K562 (cell line): ENCODE measurements around the gene HCN4. TPM values are rescaled to one million over a fixed set of nuclear protein-coding genes. Genes with fewer than 3 reads are reported as not detected.

ENCODE experiments used
- ATAC-seq: fragments of 200-7000 bp; cut with Tn5 transposase; 3 replicates; pipeline ENCODE4 v1.9.1; 2020; ENCODE audit warnings: moderate library complexity
- BruUV-seq: library from RNA; stranded (reverse); fragments of 400-500 nt; replicated peaks from 2 replicates; lab custom pipeline; 2021; lab: Mats Ljungman, UMichigan
- CTCF ChIA-PET: fragments of 300-600 bp; formaldehyde crosslinking; extraction: SDS; loops from one replicate; lab custom pipeline; 2021; ENCODE audit warnings: low intra/inter-chr PET ratio; lab: Yijun Ruan, JAX
- POLR2A ChIA-PET: fragments of 300-600, 350-650 bp; sonication (Branson Sonifier 250); formaldehyde crosslinking; extraction: SDS; loops from one replicate; lab custom pipeline; 2021; ENCODE audit warnings: antibody characterized with exemption, inconsistent platforms; lab: Yijun Ruan, JAX
- DNase-seq, 4 experiments: peaks; one replicate each; pipeline versions ENCODE4 v3.0.0 to v3.0.0-alpha.2; 2011 to 2018; ENCODE audit warnings: low spot score in 3 of 4, mixed read lengths in 3 of 4; ENCODE audit errors: extremely low read depth in 1 of 4
- FAIRE-seq: peaks from 2 replicates; lab custom pipeline; 2011; peaks lifted over from hg19 to GRCh38; lab: Jason Lieb, UNC
- H2AFZ ChIP-seq: 2 replicates; pipeline ENCODE4 v1.6.0; 2011; ENCODE audit warnings: low read depth, low read length, control low read depth, inconsistent platforms
- H3K27ac ChIP-seq: fragments of 200-600 bp; 3 replicates; pipeline ENCODE4 v1.8.0; 2011; ENCODE audit warnings: low read depth, mild to moderate bottlenecking, control low read depth, inconsistent platforms, low read length, moderate library complexity, mixed read lengths; ENCODE audit errors: extremely low read depth
- H3K27me3 ChIP-seq, 2 experiments: fragments of 300-600 bp in 1 of 2; 2 replicates in 1 of 2; 3 replicates in 1 of 2; pipeline versions ENCODE4 v1.6.0 to v1.8.0; 2011; ENCODE audit warnings: inconsistent platforms in 2 of 2, low read length in 2 of 2, mild to moderate bottlenecking in 1 of 2, mixed read lengths in 1 of 2, moderate library complexity in 1 of 2; ENCODE audit not compliant: control insufficient read depth in 2 of 2, insufficient read depth in 2 of 2
- H3K36me3 ChIP-seq: fragments of 300-600 bp; 3 replicates; pipeline ENCODE4 v1.8.0; 2011; ENCODE audit warnings: mild to moderate bottlenecking, low read length, inconsistent platforms; ENCODE audit not compliant: control insufficient read depth, insufficient read depth
- H3K4me1 ChIP-seq, 2 experiments: fragments of 200-600 bp in 1 of 2; replicated peaks in 1 of 2; 2 replicates in 1 of 2; 3 replicates in 1 of 2; pipeline versions ENCODE4 v1.5.1 to v1.8.0; 2011; ENCODE audit warnings: inconsistent platforms in 2 of 2, low read length in 2 of 2, mild to moderate bottlenecking in 1 of 2, mixed read lengths in 1 of 2, moderate library complexity in 1 of 2; ENCODE audit not compliant: control insufficient read depth in 2 of 2, insufficient read depth in 2 of 2
- H3K4me2 ChIP-seq: 2 replicates; pipeline ENCODE4 v1.6.1; 2011; ENCODE audit warnings: low read length, control low read depth, inconsistent platforms, mixed read lengths; ENCODE audit not compliant: insufficient read depth
- H3K4me3 ChIP-seq: fragments of 200-600 bp; sonication (generic), shearing (Covaris generic); 2 replicates; pipeline ENCODE4 v1.5.1; 2016; ENCODE audit warnings: control low read depth, inconsistent platforms
- H3K79me2 ChIP-seq: fragments of 200-600 bp; 3 replicates; pipeline ENCODE4 v1.8.0; 2011; ENCODE audit warnings: low read length, inconsistent platforms; ENCODE audit not compliant: control insufficient read depth, insufficient read depth
- H3K9ac ChIP-seq, 2 experiments: 2 replicates each; pipeline versions ENCODE4 v1.6.0 to v1.6.1; 2011; ENCODE audit warnings: low read depth in 2 of 2, low read length in 2 of 2, control low read depth in 1 of 2, inconsistent platforms in 1 of 2, mild to moderate bottlenecking in 1 of 2, mixed read lengths in 1 of 2; ENCODE audit not compliant: insufficient read depth in 1 of 2
- H3K9me1 ChIP-seq: one replicate; pipeline ENCODE4 v1.6.0; 2011; ENCODE audit warnings: inconsistent platforms, mild to moderate bottlenecking, low read length, moderate library complexity; ENCODE audit not compliant: control insufficient read depth, insufficient read depth
- H3K9me3 ChIP-seq: replicated peaks from 2 replicates; pipeline ENCODE4 v1.5.1; 2011; ENCODE audit warnings: low read depth, low read length, inconsistent platforms; ENCODE audit not compliant: control insufficient read depth, insufficient read depth
- H4K20me1 ChIP-seq: replicated peaks from 2 replicates; pipeline ENCODE4 v1.6.1; 2011; ENCODE audit warnings: low read length, inconsistent platforms, mixed read lengths; ENCODE audit not compliant: control insufficient read depth, insufficient read depth
- ARNT ChIP-seq, 2 experiments: fragments of 450-650 bp; IDR thresholded peaks; 2 replicates each; pipeline ENCODE4 v1.6.1; 2016; ENCODE audit warnings: mild to moderate bottlenecking in 1 of 2
- ATF2 ChIP-seq: sonication (generic); formaldehyde crosslinking; IDR thresholded peaks from 2 replicates; pipeline ENCODE4 v1.8.1; 2022; ENCODE audit warnings: missing genetic modification reagents
- BCLAF1 ChIP-seq, 2 experiments: fragments of 450-650 bp in 1 of 2; IDR thresholded peaks; 2 replicates each; pipeline ENCODE4 v1.6.1; 2011 to 2017; ENCODE audit warnings: low read depth in 2 of 2, antibody characterized with exemption in 1 of 2, borderline replicate concordance in 1 of 2, low read length in 1 of 2, mild to moderate bottlenecking in 1 of 2, mixed read lengths in 1 of 2; ENCODE audit not compliant: control insufficient read depth in 1 of 2
- ELK1 ChIP-seq: sonication (generic); formaldehyde crosslinking; IDR thresholded peaks from 2 replicates; pipeline ENCODE4 v1.8.1; 2022; ENCODE audit warnings: missing genetic modification reagents
- FOS ChIP-seq: IDR thresholded peaks from 3 replicates; pipeline ENCODE4 v1.6.1; 2011; ENCODE audit not compliant: insufficient read length; ENCODE audit errors: extremely low read depth
- HSF4 ChIP-seq: fragments of 250-450 bp; sonication (Bioruptor Pico); IDR thresholded peaks from 2 replicates; pipeline ENCODE4 v2.1.2; 2022; ENCODE audit warnings: mild to moderate bottlenecking, moderate library complexity, borderline replicate concordance
- MYBL2 ChIP-seq, 2 experiments: fragments of 450-650 bp in 1 of 2; sonication (generic) in 1 of 2; formaldehyde crosslinking in 1 of 2; IDR thresholded peaks; 2 replicates each; pipeline versions ENCODE4 v1.6.1 to v1.8.1; 2017 to 2022; ENCODE audit warnings: borderline replicate concordance in 1 of 2, inconsistent platforms in 1 of 2, low read depth in 1 of 2, mild to moderate bottlenecking in 1 of 2, missing genetic modification reagents in 1 of 2, moderate library complexity in 1 of 2
- NCOA6 ChIP-seq: fragments of 450-650 bp; IDR thresholded peaks from 2 replicates; pipeline ENCODE4 v1.6.1; 2017; ENCODE audit warnings: mild to moderate bottlenecking
- PBX2 ChIP-seq, 2 experiments: IDR thresholded peaks in 1 of 2; conservative IDR thresholded peaks in 1 of 2; 2 replicates each; pipeline ENCODE4 v1.6.1; 2016; ENCODE audit warnings: low read depth in 2 of 2, mild to moderate bottlenecking in 1 of 2, missing compliant biosample characterization in 1 of 2, missing genetic modification characterization in 1 of 2, moderate library complexity in 1 of 2
- PKNOX1 ChIP-seq: fragments of 450-650 bp; IDR thresholded peaks from 2 replicates; pipeline ENCODE4 v1.6.1; 2016
- TBL1XR1 ChIP-seq, 2 experiments: IDR thresholded peaks; 2 replicates each; pipeline ENCODE4 v1.6.1; 2012; ENCODE audit warnings: improper control_type of control experiment in 2 of 2, low read length in 2 of 2, mild to moderate bottlenecking in 1 of 2
- ZNF184 ChIP-seq: sonication (generic); formaldehyde crosslinking; IDR thresholded peaks from 2 replicates; pipeline ENCODE4 v1.5.0; 2020; ENCODE audit warnings: missing genetic modification reagents
- WGBS: fragments of 100-300 bp; shearing (Covaris generic); methylation state at CpG from one replicate; pipeline ENCODE4 v1.1.6; 2016; ENCODE audit warnings: low coverage, mixed read lengths; ENCODE audit not compliant: insufficient coverage; ENCODE audit errors: missing lambda C conversion rate; 5-methylcytosine and 5-hydroxymethylcytosine counted together
- in situ Hi-C: fragments of 300-500 bp; cut with MboI; formaldehyde crosslinking; loops from 4 replicates; pipeline ENCODE4 v1.15.0; 2018; ENCODE audit warnings: inconsistent platforms, mixed read lengths
- intact Hi-C: fragments of 100-400 bp; cut with micrococcal nuclease; formaldehyde crosslinking; loops from 2 replicates; pipeline ENCODE4 v1.14.2; 2022
- polyA plus RNA-seq, 8 experiments: library from polyadenylated mRNA; depleted of rRNA in 4 of 8; stranded (reverse) in 5 of 8; unstranded in 3 of 8; fragments of >200 nt; fragmentation: Nextera tagmentation in 2 of 8; fragmentation: Illumina TruSeq in 1 of 8; extraction: Ambion mirVana in 2 of 8; extraction: Trizol in 1 of 8; gene quantifications; 2 replicates each; pipeline versions ENCODE4 v1.2.1 to v1.2.3, GENCODE V29; 2011 to 2014; ENCODE audit warnings: inconsistent platforms in 1 of 8, missing spikeins in 1 of 8
- total RNA-seq, 7 experiments: library from RNA; depleted of rRNA in 6 of 7; stranded (reverse); fragments of >200 nt in 6 of 7; fragmentation: Illumina TruSeq in 2 of 7; extraction: Trizol in 2 of 7; gene quantifications; 2 replicates each; pipeline versions ENCODE4 v1.2.1 to v1.2.3, GENCODE V29; 2011 to 2021; ENCODE audit warnings: low replicate concordance in 1 of 7

The HCN4 gene
- total and polyA plus RNA-seq, 9 of the 15 experiments (the other 6 are each of a cell fraction or from before 2014, with no cell fraction given): not detected

GRCh38 chr15:73353734-73354133 lies 15.0 kb downstream of the HCN4 start:
- Histone ChIP-seq H3K36me3 (no peaks in the 10 kb centered on the region), H3K4me1 (no peaks in the 10 kb centered on the region), H4K20me1 (peaks cover 8% of the 10 kb centered on the region; the same call in 1 of the 2 replicates), H3K79me2 (no peaks in the 10 kb centered on the region), H3K4me3 (no peak overlapping the region), H2AFZ (no peak overlapping the region), H3K27ac (no peak overlapping the region), H3K9ac (no peak overlapping the region), H3K9me3 (no peaks in the 10 kb centered on the region), H3K9me1 (no peaks in the 10 kb centered on the region), H3K4me2 (no peak overlapping the region), H3K27me3 (peaks cover 6 to 28% of the 10 kb centered on the region in 2 experiments; a peak in 4 of 5 replicates)
- TF ChIP-seq NCOA6: no peak
- TF ChIP-seq ARNT (IDR thresholded peaks at IDR 0.05): no peak
- no peak for TF ChIP-seq HSF4 (CRISPR knock-in tag)
- TF ChIP-seq BCLAF1 (IDR thresholded peaks at IDR 0.05; ENCODE audit: borderline replicate concordance in 1 of 2, control insufficient read depth in 1 of 2, low read depth in 2 of 2, low read length in 1 of 2): no peak
- TF ChIP-seq ATF2 (CRISPR knock-in tag): no peak
- TF ChIP-seq PKNOX1: no peak
- TF ChIP-seq FOS: no peak
- no peak for TF ChIP-seq ZNF184 (CRISPR knock-in tag)
- no peak for TF ChIP-seq MYBL2 (IDR thresholded peaks at IDR 0.05; ENCODE audit: low read depth)
- no peak for TF ChIP-seq MYBL2 (CRISPR knock-in tag; IDR thresholded peaks at IDR 0.05; ENCODE audit: borderline replicate concordance)
- TF ChIP-seq ELK1 (CRISPR knock-in tag): no peak
- TF ChIP-seq TBL1XR1 (IDR thresholded peaks at IDR 0.05; ENCODE audit: low read length in 2 of 2): no peak
- no peak for TF ChIP-seq PBX2 (CRISPR knock-in tag; IDR thresholded peaks at IDR 0.05; ENCODE audit: low read depth)
- no peak for TF ChIP-seq PBX2 (tag; conservative IDR thresholded peaks at IDR 0.05; ENCODE audit: low read depth)
- intact Hi-C loops: no loop called here
- WGBS: 0% methylated on average over 3 of the region's 3 CpGs
- FAIRE-seq (no peak), ATAC-seq (no peak), DNase-seq (no peak)
- ChIA-PET CTCF (no interaction called here), POLR2A (no interaction called here)
- no TSS peak for BruUV-seq
- in situ Hi-C loops: no loop called here
